ENCODE results near the gene CHCHD6.

The CHCHD6 gene

DNA sequence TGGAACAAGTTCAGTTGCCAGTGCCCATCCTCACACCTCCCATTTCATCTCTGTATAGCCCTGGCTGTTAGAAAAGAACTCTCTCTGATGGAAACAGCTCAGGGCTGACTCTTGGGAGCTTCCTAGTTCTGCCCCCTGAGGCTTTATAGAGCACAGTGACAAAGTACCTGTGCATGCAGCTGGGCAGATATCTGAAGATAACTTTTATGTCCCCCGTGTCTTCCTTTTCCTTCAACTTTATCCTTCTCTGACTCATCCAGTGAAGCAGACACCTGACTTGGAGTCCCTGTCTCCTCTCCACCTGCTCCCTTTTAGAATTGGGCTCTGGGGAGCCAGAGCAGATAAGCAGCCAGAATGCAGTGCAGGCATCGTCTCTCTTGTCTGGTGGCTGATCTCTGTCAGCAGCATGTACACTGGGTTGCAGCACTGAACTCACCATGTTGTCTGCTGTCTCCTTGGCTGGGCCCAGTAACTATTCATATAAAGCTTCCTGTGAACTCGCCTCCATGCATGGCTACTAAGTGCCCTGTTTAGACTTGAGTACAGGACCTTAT is 225.0 kb downstream of the CHCHD6 start:
- no peak for DNase-seq

DNA sequence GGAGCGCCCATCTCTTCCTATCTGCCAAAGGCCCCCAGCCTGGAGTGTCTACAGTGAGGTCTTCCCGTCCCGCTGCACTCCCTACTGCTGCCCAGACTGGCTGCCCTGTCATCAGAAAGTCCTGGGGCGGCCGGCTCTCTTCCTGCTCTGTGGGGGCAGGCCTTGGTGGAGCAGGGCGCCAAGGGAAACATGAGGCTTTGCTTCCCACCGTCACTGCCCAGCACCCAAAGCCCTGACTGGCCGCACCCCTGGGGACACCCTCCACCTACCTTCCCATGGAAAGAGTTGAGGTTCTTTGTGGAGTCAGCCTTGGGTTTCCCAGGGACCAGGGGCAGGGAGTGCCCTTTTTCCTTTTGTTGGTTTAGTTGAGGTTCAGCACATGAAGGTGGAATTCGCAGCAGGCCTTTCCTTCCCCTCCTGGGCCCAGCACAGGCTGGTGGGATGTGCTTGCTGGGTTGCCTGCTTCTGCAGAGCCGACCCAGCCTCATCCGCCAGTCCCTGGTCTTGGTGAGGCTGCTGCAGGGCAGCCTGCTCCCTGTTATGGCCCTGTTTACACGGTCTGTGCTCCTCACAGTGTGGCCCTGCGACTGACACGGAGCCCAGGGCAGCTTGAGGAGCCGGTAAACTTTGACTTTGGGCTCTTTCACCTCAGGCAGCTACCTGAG is 227.0 kb downstream of the CHCHD6 start:
- DNase-seq, result no peak

DNA sequence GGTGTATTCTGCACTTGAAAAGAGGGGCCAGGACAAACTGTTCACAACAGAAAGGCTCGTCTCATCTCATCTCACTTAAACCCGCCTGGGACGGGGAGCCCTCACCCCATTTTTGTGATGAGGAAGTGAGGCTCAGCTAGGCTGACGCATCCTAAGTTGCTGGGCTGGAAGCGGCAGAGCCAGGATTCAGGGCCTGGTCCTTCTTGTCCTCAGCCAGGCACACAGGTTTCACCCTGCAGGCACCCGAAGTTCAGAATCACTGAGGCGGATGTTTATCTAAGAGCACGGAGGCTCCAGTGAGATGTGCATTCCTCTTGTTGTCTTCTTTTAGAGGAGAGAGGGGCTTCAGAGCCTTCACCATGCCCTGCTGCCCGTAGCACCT is 227.8 kb downstream of the CHCHD6 start:
- no peak for DNase-seq

DNA sequence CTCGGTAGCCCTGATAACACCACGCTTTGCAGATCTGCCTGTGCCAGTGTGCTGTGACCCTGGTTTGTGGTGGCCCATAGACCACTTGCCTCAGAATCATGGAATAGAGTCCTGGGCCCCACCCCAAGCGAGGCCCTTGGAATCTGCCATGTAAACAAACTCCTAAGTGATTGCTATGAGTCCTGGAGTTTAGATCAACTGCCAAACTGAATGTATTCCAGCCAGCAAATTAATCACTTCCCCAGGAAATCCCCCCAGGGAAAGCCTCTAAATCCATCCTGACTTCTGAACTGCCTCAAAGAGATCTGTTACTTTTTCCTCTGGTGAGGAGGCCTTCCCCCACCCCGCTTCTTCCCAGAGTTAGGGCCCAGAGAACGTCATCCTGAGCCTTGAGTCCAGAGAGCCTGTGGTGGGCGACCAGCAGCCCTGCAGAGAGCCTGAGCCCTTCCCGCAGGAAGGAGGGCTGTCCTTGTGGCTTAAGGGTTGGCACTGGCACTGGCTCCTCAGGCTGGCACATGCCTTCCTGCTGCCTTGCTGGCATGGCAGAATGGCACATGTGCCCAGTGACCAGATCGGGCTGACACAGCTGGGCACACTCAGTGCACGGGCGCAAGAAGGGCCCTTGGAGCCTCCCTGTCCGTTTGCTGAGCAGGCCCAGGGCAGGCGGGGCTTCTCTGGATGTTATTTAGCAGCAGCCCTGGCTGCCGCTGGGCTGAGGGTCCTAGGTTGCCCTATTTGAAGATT is 228.3 kb downstream of the CHCHD6 start:
- DNase-seq, result no peak

DNA sequence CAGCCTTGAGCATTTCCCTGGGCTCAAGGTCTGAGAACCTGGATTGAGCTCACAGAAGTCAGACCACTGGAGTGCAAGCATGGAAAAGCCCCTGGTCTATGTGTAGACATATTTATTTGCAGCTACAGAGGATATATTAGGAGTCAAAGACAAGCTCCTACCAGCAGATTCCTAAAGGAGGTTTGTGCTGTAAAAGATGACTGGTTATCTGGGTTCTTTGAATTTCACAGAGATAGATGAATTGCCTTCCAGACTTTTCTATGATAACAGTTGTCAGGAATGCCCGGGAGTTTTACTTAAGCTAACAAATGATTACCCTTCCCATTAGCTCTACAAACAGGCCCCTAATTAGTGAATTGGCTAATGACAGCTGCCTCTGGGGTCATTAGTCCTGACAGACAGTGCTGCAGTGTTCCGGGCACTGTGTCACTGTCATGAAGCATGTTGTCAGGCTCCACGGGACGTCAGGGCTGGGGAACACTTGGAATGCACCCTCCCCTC is 230.0 kb downstream of the CHCHD6 start:
- DNase-seq, result no peak

DNA sequence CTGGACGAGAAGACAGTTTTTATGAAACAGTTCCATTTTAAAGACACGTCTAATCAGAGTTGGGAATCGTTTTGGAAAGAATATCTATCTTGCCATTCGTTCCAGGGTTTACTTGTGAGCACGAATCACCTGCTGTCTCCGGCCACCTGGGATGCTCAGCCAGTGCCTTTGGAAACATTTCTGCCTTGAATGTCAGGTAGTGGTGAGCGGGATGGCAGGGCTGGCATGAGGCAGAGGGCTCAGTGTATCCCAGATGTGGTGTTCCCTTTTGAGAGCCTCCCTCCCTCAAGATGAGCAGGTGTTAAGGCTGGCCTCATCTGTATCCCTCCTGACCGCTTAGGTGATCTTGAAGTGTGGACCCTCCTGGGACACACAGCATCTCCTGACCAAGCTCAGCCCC is 231.0 kb downstream of the CHCHD6 start:
- no peak for DNase-seq

DNA sequence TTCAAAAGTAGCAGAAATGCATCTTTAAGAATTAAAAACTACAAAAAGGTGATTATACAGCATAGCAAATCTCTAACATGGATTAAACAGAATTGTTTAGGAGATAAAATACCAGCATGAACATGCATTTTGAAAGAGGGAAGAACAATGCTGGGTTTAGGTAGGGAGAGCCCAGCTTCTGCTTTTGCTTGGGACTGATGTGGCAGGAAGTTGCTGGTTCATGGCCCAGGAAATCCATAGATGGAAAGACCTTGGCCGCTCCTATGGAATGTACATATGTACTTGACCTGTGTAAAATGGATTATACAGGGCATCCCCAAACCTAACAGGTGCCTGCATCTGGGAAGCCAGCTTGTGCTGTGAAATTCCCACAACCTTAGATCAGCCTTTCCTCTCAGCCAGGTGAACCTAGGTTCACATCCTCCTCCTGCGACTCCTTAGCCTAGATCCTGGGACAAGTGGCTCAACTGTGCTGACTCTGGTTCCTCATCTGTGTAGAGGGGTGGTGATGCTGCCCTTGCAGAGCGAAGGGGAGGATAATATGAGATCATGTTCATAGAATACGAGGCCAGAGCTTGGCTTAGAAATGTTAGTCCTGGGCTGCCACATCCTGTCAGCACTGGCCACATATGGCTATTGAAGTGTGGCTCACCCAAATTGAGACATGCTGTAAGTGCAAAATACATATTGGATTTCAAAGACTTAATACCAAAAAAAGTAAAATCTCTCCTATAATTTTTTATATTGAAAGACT is 231.9 kb downstream of the CHCHD6 start:
- no peak for DNase-seq

DNA sequence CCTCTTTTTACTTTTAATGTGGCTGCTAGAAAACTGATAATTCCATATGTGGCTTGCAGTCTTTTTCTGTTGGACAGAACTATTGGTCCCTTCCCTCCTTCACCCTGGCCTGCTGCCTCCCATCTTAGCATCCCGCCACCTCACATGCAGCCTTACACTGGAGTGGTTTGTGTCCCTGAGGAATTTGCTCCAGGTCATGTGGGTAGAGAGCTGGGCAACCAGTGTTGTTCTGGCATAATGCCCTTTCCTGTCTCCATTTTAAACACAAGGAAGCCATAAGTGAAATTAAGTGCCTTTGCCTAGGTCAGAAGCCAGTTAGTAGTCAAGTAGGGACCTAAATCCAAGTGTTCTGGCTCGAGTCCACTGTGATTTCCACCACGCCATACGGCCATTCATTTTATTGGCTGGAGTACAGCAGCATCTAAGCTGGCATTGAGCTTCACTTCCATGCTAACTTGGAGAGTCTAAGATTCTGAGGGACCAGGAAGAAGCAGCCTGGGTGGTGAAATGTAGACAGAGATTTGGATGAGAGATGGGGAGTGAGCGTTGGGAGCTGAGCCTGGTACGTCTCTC is 232.9 kb downstream of the CHCHD6 start:
- DNase-seq, result no peak

DNA sequence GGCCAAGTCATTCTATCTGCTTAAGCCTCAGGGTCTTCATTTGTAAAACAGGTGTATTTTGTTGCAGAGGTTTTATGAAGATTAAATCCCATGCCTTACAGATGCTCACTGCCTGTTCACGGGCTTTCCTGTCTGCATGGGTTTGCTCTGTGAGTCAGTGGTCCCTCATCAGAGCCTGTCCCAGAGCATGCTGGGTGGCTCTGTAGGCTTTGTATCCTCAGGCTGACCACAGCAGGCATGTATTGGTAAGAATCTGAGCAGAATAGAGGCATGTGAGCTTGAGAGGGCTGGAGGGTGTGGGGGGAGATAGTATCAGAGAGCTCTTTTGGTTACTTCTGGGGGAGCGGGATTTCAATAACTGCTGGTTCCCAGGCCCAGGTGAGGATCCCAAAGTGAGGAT is 233.5 kb downstream of the CHCHD6 start:
- DNase-seq, result no peak

DNA sequence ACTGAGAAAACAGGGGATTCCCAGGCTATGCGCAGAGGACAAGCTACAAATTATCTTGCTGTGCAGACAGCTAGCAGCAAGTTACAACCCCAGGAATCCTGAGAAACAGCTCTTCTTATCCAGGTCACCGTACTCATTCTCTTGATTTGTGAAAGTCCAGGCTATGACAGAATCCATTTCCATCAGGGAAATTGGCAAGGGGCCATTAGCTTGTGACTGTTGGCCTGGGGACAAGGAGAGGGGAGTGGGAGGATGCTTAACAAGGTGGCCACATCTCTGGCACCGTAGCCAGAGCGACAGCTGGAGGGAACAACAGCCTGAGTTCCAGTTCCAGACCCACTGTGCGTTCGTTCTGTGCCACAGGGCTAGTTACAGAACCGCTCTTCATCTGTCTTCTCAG is 233.9 kb downstream of the CHCHD6 start:
- no peak for DNase-seq

DNA sequence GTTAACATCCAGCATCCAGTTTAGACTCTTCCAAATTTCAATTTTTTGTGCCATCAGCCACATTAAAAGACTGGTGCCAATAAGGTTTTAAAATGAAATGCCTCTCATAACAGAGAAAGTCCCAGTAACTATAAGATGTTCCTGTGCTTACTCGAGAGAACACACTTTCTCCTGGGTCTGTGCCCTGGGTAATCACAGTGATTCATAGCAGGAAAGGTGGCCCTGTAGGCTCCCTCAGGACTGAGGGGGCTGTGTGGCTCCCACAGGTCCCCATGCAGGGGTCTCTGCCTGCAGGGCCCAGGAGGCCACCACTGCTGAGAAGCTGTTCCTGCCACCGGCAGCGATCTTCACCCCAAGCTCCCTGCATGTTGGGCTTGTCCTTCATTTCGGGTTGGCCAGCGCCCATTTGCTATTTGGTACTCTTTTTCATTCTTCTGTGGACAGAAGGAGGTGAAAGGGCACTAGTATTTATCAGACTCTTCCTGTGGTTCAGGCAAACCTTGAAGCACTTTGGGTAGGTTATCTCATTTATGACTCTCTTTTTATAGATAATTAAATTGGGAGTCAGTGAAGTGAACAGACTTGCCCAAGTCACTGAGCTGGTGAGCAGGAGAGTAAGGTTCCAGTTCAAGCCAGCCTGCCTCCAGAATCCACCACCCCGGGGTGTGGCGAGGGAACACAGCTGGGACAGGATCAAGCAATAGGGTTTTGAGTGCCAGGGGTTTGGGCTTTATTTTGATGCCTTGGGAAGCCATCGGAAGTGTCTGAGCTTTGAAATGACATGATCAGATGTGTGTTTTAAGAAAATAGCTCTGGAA is 234.7 kb downstream of the CHCHD6 start:
- DNase-seq, result no peak

DNA sequence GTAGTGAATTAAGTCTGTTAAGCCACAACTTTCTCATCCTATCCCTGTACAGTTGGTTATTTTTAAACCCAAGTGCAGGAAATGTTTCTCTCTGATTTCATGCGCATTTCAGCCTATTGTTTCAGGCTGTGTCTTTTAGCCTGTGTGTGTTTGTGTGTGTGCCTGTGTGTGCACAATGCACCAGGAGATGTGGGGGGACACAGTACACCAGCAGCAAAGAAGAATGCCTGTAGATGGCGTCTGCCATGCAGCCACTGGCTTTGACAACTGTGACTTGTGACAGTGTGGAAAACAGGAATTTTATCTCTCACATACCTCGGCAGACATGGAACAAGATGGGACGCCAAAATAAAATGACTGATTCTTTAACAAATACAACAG is 235.3 kb downstream of the CHCHD6 start:
- DNase-seq, result peak in 1 of 2 experiments; percentile 6

DNA sequence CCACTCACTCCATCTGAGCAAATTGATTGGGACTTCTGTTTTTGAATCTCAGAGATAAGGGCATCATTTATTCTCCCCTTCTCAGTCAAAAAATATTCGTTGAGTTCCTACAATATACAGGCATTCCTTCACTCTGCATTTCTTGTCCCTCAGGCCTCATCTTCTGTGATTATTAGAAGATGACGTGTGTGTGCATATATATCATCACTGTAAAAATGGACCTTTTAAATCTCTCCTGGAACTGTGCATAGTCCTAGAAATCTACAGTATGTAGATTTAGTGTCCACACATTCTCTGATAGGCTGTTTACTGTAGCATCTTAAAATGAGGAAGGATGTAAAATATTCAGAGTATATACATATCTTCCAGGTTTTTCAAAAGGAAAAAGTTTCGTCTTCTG is 235.7 kb downstream of the CHCHD6 start:
- DNase-seq, result no peak

DNA sequence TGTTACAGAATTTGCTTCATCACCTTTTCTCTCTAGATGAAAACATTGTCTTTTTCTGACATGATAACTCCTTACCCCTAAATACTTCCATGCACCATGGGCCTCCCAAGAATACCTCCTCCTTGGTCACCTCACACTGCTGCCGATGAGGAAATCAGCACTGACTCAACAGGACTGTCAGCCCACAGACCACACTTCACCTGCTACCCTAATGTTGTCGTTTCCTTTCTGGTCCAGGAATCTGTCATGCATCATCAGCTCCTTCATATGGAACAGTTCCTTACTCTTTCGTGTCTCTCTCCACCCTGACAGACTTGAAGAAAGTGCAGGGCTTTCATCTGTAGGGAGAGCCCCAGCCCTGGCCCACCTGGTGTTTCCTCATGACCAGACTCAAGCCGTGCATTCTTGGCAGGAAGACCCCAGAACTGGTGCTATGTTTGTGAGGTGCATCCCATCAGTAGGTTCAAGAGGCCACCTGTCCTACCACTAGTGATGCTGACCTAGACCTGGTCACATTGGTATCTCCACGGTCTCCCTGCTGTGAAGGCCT is 237.8 kb downstream of the CHCHD6 start:
- DNase-seq, result no peak

DNA sequence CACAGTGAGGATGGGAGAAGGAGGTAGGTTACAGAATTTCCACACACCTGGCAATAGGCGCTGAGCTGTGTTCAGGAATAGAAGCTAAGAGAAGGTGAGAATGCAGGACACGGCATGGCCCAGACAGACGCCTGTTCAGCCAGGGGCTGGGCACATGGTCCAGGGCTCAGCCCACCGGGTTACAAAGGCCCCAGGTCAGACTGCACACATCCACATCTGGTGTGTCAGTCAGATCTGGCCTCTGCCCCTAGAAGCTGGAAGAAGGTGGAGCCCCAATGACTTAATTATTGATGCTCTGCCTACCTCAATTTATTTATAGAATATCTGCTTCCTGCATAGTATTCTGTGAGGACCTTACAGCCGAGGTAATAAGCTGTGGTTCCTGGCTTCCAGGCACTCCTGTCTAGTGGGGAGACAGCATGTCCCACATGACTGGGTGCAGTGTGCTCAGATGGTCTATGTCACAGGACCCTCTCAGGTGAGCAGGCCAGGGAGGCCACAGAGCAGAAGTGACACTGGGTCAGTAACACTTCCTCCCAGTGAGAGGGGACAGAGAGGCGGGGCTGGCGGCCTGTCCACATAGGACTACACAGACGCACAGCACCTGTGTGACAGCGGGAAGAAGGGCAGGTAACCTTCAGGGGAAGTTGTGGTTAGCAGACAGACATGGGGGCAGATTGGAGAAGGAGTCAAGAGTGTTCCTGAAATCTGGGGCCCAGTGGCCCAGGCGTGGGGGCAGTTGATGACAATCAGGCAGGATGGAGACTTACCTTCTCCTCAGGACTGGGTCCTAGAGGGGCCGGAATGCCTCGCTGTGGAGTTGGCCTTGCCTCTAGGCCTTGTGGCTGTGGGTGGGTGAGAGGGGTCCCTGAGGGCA is 240.3 kb downstream of the CHCHD6 start:
- no peak for DNase-seq

DNA sequence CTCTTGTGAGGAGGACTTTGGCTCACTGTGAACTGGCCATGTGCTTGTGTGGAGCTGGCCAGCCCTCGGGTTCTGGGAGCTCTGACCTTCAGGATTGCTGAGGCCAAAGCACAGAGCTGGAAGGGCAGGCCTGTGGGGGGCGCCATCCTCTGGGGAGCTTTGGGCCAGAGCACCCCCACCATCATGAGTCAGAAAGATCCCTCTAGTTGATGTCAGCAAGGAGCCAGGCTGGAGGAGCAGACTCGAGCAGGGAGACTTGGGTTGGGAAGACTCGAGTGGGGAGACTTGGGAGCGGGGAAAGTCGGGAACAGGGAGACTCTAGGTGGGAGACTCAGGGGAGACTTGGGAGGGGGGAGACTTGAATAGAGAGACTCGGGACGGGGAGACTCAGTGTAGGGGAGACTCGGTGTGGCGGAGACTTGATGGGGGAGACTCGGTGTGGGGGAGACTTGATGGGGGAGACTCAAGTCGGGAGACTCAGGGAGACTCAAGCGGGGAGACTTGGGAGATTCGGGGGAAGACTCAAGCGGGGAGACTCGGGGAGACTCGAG is 241.2 kb downstream of the CHCHD6 start:
- no peak for DNase-seq

DNA sequence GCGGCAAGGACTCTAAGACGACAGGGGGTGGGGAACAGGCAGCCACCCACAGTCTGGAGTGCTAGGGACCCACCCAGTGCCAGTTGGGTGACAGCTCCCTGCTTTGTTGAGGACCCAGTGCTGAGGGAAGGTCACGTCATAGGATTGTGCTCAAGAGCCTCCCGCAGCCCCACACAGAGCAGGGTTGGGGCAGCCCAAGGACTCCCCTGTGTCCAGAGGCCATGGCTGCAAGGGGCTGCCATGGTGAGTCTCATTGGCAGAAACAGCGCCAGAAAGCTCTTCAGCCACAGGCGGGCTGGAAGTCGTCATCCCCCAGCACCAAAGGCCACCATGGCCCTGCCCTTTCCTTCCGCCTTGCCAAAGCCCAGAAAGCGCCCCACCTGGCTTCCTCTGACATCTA is 241.9 kb downstream of the CHCHD6 start:
- DNase-seq, result no peak

DNA sequence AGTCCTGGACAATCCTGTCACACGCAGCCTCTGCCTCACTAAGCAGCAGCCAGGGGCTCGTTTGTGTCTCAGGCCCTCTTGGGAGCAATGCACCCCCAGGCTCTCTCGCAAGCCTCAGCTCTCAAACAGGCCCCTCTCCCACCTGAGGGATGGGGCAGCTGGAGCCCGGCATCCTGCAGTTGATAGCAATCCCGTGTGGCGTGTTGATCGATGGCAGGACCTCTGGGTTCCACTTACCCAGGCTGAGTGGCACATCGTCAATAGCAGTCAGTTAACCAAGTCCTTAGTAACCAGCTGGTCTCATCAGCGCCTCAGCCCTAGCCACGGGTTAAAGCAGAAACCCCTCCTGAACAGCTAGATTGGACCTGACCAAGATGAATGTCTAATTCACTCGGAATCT is 242.4 kb downstream of the CHCHD6 start:
- DNase-seq, result no peak

DNA sequence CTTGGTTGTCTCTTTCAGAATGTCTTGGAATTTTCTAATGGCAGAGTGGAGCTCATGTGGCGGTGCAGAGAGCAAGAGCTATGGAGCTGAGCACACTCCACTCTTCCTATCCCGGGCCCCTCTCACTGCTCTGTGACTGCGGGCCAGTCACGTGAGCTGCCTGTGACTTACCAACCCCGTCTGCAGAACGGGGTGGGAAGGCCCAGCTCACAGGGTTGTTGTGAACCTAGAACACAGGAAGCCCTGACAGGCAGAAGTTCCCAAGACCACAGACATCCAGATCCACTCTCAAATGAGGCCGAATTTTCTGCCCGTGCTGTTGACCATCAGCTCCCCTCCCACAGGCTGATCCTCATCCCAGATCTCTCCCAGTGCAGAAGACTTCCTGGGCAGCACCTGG is 243.4 kb downstream of the CHCHD6 start:
- no peak for DNase-seq

DNA sequence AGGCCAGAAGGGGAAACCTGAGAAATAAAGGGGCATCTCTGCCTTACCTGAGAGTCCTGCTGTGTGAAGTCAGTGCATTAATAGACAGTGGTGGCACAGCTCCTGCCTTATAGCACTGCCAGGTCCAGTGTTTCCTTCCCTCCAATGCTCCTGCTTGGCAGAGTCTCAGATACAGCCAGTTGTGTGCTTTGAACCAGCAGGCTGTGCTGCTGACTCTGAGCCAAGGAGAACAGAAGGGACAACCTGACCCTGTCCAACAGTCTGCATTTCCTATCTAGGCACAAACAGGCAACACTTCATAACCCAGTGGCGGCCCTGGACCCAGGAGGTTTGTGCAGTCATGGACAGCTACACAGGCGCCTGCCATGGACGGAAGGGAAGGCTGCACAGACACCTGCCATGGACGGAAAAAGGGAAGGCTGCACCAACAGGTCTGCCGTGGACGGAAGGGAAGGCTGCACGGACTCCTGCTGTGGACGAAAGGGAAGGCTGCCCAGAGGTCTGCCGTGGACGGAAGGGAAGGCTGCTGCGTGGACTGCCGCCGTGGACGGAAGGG is 245.0 kb downstream of the CHCHD6 start:
- DNase-seq, result no peak

All from SW 1271 (cell line).